ENCODE results near the gene OSBPL6.

GRCh38 chr2:178395295-178395694 is 201.0 kb downstream of the OSBPL6 start:
- TF ChIP-seq CTCF (IDR thresholded peaks at IDR 0.05) (no peak), POLR2AphosphoS5 (IDR thresholded peaks at IDR 0.05) (no peak), POLR2A (IDR thresholded peaks at IDR 0.05; ENCODE audit: low read depth) (no peak), EP300 (IDR thresholded peaks at IDR 0.05) (no peak)
